Amygdala (tissue), 56 donors: ENCODE data around the gene SYNDIG1.

Experiments
- DNase-seq, 56 donors: peaks; one replicate each; lab custom pipeline; 2025; lab: John Stamatoyannopoulos, UW

The SYNDIG1 gene

DNA sequence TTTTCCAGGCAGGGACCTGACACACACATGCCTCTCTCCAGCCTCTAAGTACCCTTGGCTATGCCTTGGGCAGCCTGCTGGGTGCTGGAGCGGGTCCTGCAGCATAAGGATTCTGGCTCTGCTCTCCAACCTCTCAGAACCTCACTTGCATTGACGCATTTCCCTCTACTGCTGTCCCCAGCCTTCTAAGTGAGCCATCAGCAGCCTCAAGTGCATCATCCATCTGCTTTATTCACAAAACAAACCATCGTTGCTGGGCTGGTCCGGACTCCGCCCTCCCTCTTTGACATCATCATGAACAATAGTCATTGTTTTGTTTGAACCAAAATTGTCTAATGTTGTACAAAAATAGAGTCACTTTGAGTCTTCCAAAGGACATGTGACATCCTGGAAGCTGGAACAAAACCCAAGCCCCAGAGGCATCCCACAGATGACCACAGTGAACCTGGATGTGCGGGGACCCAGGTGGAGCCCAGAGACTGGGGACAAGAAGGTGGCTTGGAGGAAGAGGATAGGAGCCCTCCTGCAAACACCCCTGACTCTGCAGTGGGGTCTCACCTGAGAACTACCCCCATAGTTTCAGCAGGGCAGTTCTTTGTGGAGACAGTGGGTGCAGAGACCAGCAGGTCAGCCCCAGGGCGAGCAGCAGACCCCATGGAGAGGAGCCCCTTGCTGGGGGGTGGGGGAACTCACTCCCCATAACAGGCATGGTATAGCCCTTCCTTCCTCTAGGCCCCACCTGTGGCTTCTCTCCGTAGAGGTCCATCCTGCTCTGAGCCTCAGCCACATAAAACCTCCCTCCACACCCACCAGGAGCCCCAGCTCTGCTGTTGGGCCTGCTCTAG lies 230.1 kb downstream of the SYNDIG1 start:
- peak in 19 of 56 donors; percentile 16 to 67 (median 40) for DNase-seq

- DNase-seq = no peak
These were observed 230.9 kb downstream of the SYNDIG1 start for GRCh38 chr20:24700166-24700860.

- no peak for DNase-seq
These were observed 231.6 kb downstream of the SYNDIG1 start for GRCh38 chr20:24701027-24701426.

DNA sequence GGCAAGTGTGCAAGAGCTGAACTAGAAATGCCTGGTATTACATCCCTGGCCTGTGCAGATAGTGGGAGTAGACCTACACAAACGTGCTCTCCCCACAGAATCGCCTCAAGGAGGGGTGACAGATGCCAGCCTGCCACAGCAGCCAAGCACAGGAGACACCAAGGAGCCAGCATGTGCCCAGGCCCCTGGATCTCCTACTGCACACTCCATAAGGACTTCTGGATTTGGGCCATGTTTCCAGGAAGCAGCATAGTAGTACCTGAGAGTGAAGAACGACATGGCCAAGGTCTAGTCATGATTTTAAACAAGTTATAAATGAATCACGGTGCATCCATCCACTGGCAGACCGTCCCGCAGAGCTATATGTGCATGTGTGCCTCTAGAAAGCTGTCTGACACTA lies 232.2 kb downstream of the SYNDIG1 start:
- no peak for DNase-seq

DNA sequence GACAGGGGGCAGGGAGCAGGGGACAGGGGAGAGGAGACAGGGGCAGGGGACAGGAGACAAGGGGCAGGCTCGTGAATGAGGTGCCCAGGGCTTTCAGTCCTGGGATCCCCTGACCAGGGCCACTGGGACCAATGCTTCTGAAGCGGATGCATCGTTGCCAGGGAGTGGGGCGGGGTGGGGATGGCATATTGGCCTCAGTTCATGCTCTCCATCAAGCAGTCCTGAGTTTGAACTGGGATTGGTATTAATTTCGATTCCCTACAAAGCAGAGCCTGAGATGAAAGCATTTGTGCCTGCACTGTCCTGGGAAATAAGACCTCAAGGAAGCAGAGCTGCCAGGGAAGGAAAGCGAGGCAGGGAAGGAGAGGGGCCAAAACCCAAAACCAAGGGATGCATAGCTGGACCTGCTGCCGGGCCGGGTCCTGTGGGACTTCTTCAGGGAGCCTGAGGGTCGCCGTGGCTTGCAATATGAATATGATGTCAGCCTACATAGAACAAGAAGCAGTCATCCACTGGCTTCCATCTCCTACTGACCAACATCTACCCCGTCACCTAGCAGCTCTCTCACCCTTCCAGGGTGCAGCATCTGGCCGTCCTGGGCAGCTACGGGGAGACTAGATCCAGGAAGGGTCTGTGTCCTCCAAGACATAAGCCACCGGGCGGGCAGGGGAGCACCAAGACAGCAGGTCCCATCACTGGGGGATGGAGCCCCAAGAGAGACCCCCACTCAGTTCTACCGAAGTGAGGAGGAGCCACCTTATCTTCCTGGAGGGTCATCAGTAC lies 233.3 kb downstream of the SYNDIG1 start:
- DNase-seq = no peak

- no peak for DNase-seq
These were observed 233.8 kb downstream of the SYNDIG1 start for GRCh38 chr20:24703284-24703610.

- DNase-seq = no peak
These were observed 235.5 kb downstream of the SYNDIG1 start for GRCh38 chr20:24704899-24705298.

DNA sequence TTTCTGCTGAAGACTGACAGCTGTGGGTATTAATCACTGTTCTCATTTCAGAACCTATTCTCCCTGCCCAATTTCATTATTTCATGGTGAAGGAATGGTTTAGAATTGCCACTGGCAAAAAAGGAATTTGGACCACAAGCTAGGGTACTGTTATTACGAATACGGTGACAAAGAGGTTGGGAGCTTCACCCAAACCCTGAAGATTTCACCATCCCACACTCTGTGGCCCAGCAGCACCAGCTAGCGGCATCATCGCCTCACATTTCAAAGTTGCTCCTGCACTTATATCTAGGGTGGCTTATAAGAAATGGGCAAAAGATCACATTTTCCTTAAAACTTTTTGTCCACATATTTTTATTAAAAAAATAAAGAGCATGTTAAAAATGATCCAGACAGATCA lies 236.1 kb downstream of the SYNDIG1 start:
- no peak for DNase-seq

DNA sequence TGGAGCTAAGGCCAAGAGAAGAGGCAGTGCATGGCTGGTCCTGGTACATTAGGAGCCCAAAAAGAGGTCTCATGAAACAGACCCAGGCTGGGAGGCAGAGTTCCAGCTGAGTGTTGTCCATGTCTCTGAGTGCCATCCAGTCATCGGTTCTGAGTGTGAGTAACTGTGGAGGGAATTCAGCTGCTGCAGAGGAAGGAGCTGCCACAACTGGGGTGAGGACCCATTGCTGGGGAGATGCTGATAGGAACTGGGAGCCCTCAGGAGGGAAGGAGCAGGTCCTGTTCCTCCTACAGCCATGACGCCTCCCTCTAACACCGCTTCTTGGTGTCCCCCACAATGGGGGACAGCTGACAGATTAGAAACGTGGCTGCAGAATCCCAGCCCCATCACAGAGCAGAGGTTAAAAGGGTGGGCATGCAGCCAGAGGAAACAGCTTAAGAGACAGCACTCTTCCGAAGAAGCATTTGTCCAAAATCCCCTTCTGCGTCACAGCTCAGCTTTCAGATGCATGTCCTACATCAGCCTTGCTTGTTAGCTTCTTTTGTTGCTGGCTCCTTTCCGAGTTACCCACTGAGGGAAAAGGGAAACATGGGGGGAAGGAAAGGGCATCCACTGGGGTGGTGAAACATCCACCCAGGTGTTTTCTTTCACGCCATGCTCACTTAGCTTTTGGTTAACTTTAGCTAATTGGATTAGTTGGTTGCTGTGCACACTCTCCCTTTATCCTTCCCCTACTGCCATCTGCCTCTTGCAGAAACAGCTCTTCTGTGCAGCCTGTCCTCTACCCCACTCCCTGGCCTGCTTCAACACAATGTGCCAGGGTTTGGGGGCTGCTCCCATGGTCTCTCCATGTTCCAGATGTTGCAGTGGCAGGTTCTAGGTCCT lies 239.2 kb downstream of the SYNDIG1 start:
- no peak for DNase-seq
